H1 (cell line): ENCODE results near the gene GSG1L. TPM values are rescaled to one million over a fixed set of nuclear protein-coding genes. Genes with fewer than 3 reads are reported as not detected.

Experiments
- CTCF ChIA-PET: fragments of 300-600 bp; sonication (Branson Sonifier 250); formaldehyde crosslinking; loops from one replicate; lab custom pipeline; 2021; ENCODE audit not compliant: partially characterized antibody; lab: Charles Lee
- POLR2A ChIA-PET: fragments of 300-600 bp; sonication (Branson Sonifier 250); formaldehyde crosslinking; loops from one replicate; lab custom pipeline; 2021; ENCODE audit warnings: inconsistent platforms; ENCODE audit not compliant: partially characterized antibody; lab: Charles Lee
- DNase-seq, 2 experiments: peaks; one replicate each; pipeline versions ENCODE4 v3.0.0 to v3.0.0-alpha.2; 2010 to 2022; ENCODE audit warnings: low spot score in 2 of 2, low read depth in 1 of 2, mixed read lengths in 1 of 2
- FAIRE-seq: peaks from 2 replicates; lab custom pipeline; 2011; peaks lifted over from hg19 to GRCh38; lab: Jason Lieb, UNC
- H2AFZ ChIP-seq: 2 replicates; pipeline ENCODE4 v1.8.1; 2012; ENCODE audit warnings: low read length, inconsistent platforms
- H2AK5ac ChIP-seq: 2 replicates; pipeline ENCODE4 v1.6.1; 2013; ENCODE audit warnings: low read depth, low read length
- H2BK120ac ChIP-seq: replicated peaks from 2 replicates; pipeline ENCODE3; 2013; ENCODE audit warnings: low read depth, low read length, inconsistent platforms
- H2BK12ac ChIP-seq: 2 replicates; pipeline ENCODE4 v1.6.1; 2013; ENCODE audit warnings: low read depth, low read length
- H2BK15ac ChIP-seq: 2 replicates; pipeline ENCODE4 v1.6.1; 2013; ENCODE audit warnings: low read length
- H2BK20ac ChIP-seq: 2 replicates; pipeline ENCODE4 v1.6.1; 2013; ENCODE audit warnings: low read length
- H2BK5ac ChIP-seq: 2 replicates; pipeline ENCODE4 v1.6.1; 2013; ENCODE audit warnings: low read depth, low read length
- H3K14ac ChIP-seq: 2 replicates; pipeline ENCODE4 v1.6.1; 2013; ENCODE audit warnings: inconsistent platforms; ENCODE audit not compliant: insufficient read length
- H3K18ac ChIP-seq: 2 replicates; pipeline ENCODE4 v1.6.1; 2013; ENCODE audit warnings: low read length; ENCODE audit errors: extremely low read depth
- H3K23ac ChIP-seq: 2 replicates; pipeline ENCODE4 v1.6.1; 2013; ENCODE audit warnings: inconsistent platforms; ENCODE audit not compliant: insufficient read length
- H3K23me2 ChIP-seq: 2 replicates; pipeline ENCODE4 v1.6.1; 2013; ENCODE audit warnings: low read depth, low read length
- H3K27ac ChIP-seq: 2 replicates; pipeline ENCODE4 v1.6.1; 2011; ENCODE audit warnings: low read depth, low read length, inconsistent platforms
- H3K27me3 ChIP-seq, 4 experiments: replicated peaks in 1 of 4; 1 replicate in 1 of 4; 2 replicates in 3 of 4; pipeline versions ENCODE4 v1.6.1 to v1.8.1; 2011 to 2013; ENCODE audit warnings: low read length in 3 of 4, mild to moderate bottlenecking in 3 of 4, inconsistent platforms in 2 of 4, mixed read lengths in 2 of 4, moderate library complexity in 1 of 4; ENCODE audit not compliant: control insufficient read depth in 3 of 4, insufficient read depth in 3 of 4; ENCODE audit errors: extremely low read depth in 1 of 4
- H3K36me3 ChIP-seq, 4 experiments: 2 replicates each; pipeline versions ENCODE4 v1.6.1 to v1.8.1; 2011 to 2013; ENCODE audit warnings: mild to moderate bottlenecking in 4 of 4, low read length in 3 of 4, moderate library complexity in 2 of 4, control low read depth in 1 of 4, inconsistent platforms in 1 of 4; ENCODE audit not compliant: insufficient read depth in 4 of 4, control insufficient read depth in 2 of 4
- H3K4ac ChIP-seq: replicated peaks from 2 replicates; pipeline ENCODE3; 2013; ENCODE audit warnings: low read length, low read depth, mixed read lengths, inconsistent platforms; ENCODE audit not compliant: insufficient read length
- H3K4me1 ChIP-seq, 4 experiments: replicated peaks in 1 of 4; 1 replicate in 1 of 4; 2 replicates in 3 of 4; pipeline versions ENCODE4 v1.6.1 to v1.8.1; 2011 to 2013; ENCODE audit warnings: low read length in 3 of 4, inconsistent platforms in 2 of 4, mixed read lengths in 1 of 4; ENCODE audit not compliant: insufficient read depth in 4 of 4, control insufficient read depth in 3 of 4
- H3K4me2 ChIP-seq, 2 experiments: 2 replicates each; pipeline versions ENCODE4 v1.6.1 to v1.8.1; 2011 to 2013; ENCODE audit warnings: low read depth in 2 of 2, low read length in 2 of 2, control low read depth in 1 of 2, inconsistent platforms in 1 of 2, mild to moderate bottlenecking in 1 of 2; ENCODE audit not compliant: insufficient read depth in 1 of 2
- H3K4me3 ChIP-seq, 4 experiments: fragments of 200-600, 300-600 bp in 1 of 4; sonication (generic), shearing (Covaris generic), sonication (Bioruptor Twin) in 1 of 4; 2 replicates each; pipeline versions ENCODE4 v1.5.1 to v1.8.1; 2011 to 2016; ENCODE audit warnings: low read length in 4 of 4, low read depth in 3 of 4, control low read depth in 2 of 4, inconsistent platforms in 2 of 4, mild to moderate bottlenecking in 2 of 4, mixed read lengths in 1 of 4, moderate library complexity in 1 of 4; ENCODE audit not compliant: insufficient read depth in 2 of 4; ENCODE audit errors: extremely low read depth in 1 of 4
- H3K56ac ChIP-seq: replicated peaks from 2 replicates; pipeline ENCODE3; 2013; ENCODE audit warnings: low read depth, mild to moderate bottlenecking, mixed read lengths, low read length, inconsistent platforms; ENCODE audit not compliant: insufficient read length
- H3K79me1 ChIP-seq: 2 replicates; pipeline ENCODE4 v1.6.1; 2013; ENCODE audit warnings: low read depth, low read length, control low read depth
- H3K79me2 ChIP-seq, 2 experiments: 2 replicates each; pipeline versions ENCODE4 v1.6.1 to v1.8.1; 2012 to 2013; ENCODE audit warnings: low read length in 2 of 2, mild to moderate bottlenecking in 2 of 2, inconsistent platforms in 1 of 2; ENCODE audit not compliant: insufficient read depth in 2 of 2, control insufficient read depth in 1 of 2
- H3K9ac ChIP-seq, 4 experiments: replicated peaks in 1 of 4; 1 replicate in 1 of 4; 2 replicates in 3 of 4; pipeline versions ENCODE4 v1.6.1 to v1.8.1; 2011 to 2013; ENCODE audit warnings: low read depth in 3 of 4, low read length in 3 of 4, control low read depth in 2 of 4, mild to moderate bottlenecking in 2 of 4, moderate library complexity in 2 of 4, inconsistent platforms in 1 of 4; ENCODE audit errors: extremely low read depth in 1 of 4
- H3K9me3 ChIP-seq, 2 experiments: 2 replicates each; pipeline versions ENCODE4 v1.6.1 to v1.8.1; 2012 to 2013; ENCODE audit warnings: mild to moderate bottlenecking in 2 of 2, moderate library complexity in 2 of 2, control low read depth in 1 of 2, inconsistent platforms in 1 of 2, low read depth in 1 of 2, low read length in 1 of 2, mixed read lengths in 1 of 2; ENCODE audit not compliant: insufficient read depth in 2 of 2
- H4K20me1 ChIP-seq, 2 experiments: replicated peaks in 1 of 2; 2 replicates each; pipeline versions ENCODE3 to v1.8.1; 2011 to 2013; ENCODE audit warnings: inconsistent platforms in 2 of 2, low read length in 2 of 2, mild to moderate bottlenecking in 1 of 2; ENCODE audit not compliant: insufficient read depth in 2 of 2, control insufficient read depth in 1 of 2
- H4K5ac ChIP-seq: 2 replicates; pipeline ENCODE4 v1.6.1; 2013; ENCODE audit warnings: low read length, low read depth, mixed read lengths, inconsistent platforms; ENCODE audit not compliant: insufficient read length
- H4K8ac ChIP-seq: 2 replicates; pipeline ENCODE4 v1.8.0; 2013; ENCODE audit warnings: mild to moderate bottlenecking, moderate library complexity, low read length, inconsistent platforms; ENCODE audit not compliant: insufficient read depth; ENCODE audit errors: extremely low read depth
- H4K91ac ChIP-seq: replicated peaks from 2 replicates; pipeline ENCODE3; 2013; ENCODE audit warnings: low read length, mixed read lengths, inconsistent platforms; ENCODE audit not compliant: insufficient read length
- BRCA1 ChIP-seq: IDR thresholded peaks from 2 replicates; pipeline ENCODE4 v1.6.1; 2012; ENCODE audit warnings: low read depth, low read length, improper control_type of control experiment
- CHD1 ChIP-seq: IDR thresholded peaks from 2 replicates; pipeline ENCODE4 v1.6.1; 2012; ENCODE audit warnings: low read depth, low read length, improper control_type of control experiment
- GABPA ChIP-seq: IDR thresholded peaks from 2 replicates; pipeline ENCODE4 v1.6.1; 2011; ENCODE audit warnings: mild to moderate bottlenecking, low read length, moderate library complexity, borderline replicate concordance; ENCODE audit not compliant: insufficient read depth
- SIRT6 ChIP-seq: IDR thresholded peaks from one replicate; pipeline ENCODE4 v1.7.1; 2012; ENCODE audit warnings: low read length, inconsistent platforms
- SP1 ChIP-seq: IDR thresholded peaks from 2 replicates; pipeline ENCODE4 v1.6.1; 2011; ENCODE audit warnings: low read depth, low read length
- SP4 ChIP-seq: IDR thresholded peaks from 2 replicates; pipeline ENCODE4 v1.6.1; 2012; ENCODE audit warnings: low read length, inconsistent platforms
- TEAD4 ChIP-seq: IDR thresholded peaks from 2 replicates; pipeline ENCODE4 v1.6.1; 2012; ENCODE audit warnings: low read depth, low read length, inconsistent platforms, mixed read lengths
- WGBS, 2 experiments: shearing (Covaris generic) in 1 of 2; methylation state at CpG; one replicate each; pipeline versions ENCODE4 v1.1.6 to v1.1.7; 2013 to 2015; ENCODE audit warnings: low lambda C conversion rate in 2 of 2, mixed read lengths in 2 of 2, inconsistent platforms in 1 of 2, low coverage in 1 of 2, missing lambda C conversion rate in 1 of 2; ENCODE audit not compliant: insufficient replicate concordance in 2 of 2, insufficient coverage in 1 of 2, insufficient read length in 1 of 2; ENCODE audit errors: extremely low coverage in 1 of 2, missing lambda C conversion rate in 1 of 2; 5-methylcytosine and 5-hydroxymethylcytosine counted together
- polyA plus RNA-seq, 7 experiments: library from polyadenylated mRNA; depleted of rRNA in 3 of 7; stranded (reverse) in 5 of 7; unstranded in 2 of 7; fragments of >200 nt in 5 of 7; fragments of 200-250 nt in 2 of 7; gene quantifications; 1 replicate in 5 of 7; 2 replicates in 1 of 7; 4 replicates in 1 of 7; pipeline versions ENCODE4 v1.2.1 to v1.2.3, GENCODE V29; 2011 to 2013; ENCODE audit warnings: missing spikeins in 2 of 7, mixed read lengths in 2 of 7
- total RNA-seq: library from RNA; stranded (reverse); fragmentation: NEBNext Ultra II Directional; extraction: Animal tissue kit (Norgen Biotek cat#: 25700); gene quantifications from 2 replicates; pipeline ENCODE4 v1.2.1, GENCODE V29; 2021
- TF ChIP-seq, protein P1 (sequence below): IDR thresholded peaks from 2 replicates; pipeline ENCODE4 v1.6.1; 2012; ENCODE audit warnings: inconsistent platforms
- TF ChIP-seq, protein P2 (sequence below): IDR thresholded peaks from 2 replicates; pipeline ENCODE4 v1.6.1; 2012; ENCODE audit warnings: low read length, inconsistent platforms
- TF ChIP-seq, protein P3 (sequence below): IDR thresholded peaks from 2 replicates; pipeline ENCODE4 v1.6.1; 2011; ENCODE audit warnings: low read depth, mild to moderate bottlenecking, low read length; ENCODE audit not compliant: insufficient read depth

The GSG1L gene
- total and polyA plus RNA-seq, 2 of the 8 experiments (the other 6 are each of a cell fraction or from before 2014, with no cell fraction given) = 0.71 to 1.1 TPM

DNA sequence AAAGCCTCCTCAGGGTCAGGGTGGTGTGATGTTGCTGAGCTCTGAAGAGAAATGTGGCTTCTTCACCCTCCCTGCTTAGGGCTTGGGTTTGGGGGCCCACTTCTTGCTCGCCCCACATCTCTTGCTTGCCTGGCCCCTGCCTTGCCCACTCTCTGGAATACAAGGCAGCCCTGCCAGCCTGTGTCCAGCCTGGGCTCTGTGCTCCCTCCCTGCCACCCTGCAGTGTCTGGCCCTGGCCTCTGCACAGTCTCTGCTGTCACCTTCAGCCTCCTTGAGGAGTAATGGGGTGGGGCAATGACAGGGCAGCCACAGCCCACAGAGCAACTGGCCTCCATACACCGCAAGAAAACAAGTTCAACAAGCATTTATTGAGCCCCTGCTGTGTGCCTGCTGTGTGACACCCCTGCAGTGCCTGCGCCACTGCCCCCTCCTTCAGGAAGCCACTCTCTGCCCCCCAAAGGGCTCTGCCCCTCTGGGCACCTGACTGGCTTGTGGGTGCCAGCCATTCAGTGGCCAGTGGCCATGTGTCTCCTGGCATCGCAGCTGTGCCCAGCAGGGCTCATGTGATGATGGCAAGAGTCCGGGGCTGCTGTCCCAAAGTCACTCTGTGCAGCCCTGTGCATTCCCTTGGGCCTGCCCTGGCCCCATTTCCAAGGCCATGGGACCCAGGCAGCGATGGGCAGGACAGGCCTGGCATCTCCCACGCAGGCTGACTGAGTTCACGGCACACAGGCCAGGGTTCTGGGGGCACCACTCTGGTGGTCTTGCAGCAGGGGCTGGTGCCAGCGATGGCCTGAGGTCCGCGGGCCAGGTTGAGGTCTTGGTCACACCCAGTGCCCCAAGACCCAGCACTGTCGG, 272.7 kb downstream of the GSG1L start:
- H3K79me2 ChIP-seq = no peaks in the 10 kb centered on the region
- no peak overlapping the region for H2BK15ac ChIP-seq
- H2BK5ac ChIP-seq = no peak overlapping the region
- no peak overlapping the region for H2BK12ac ChIP-seq
- peaks cover 0 to 9% of the 10 kb centered on the region in 2 experiments for H4K20me1 ChIP-seq
- no peaks in the 10 kb centered on the region for H3K79me1 ChIP-seq
- no peak overlapping the region for H2AK5ac ChIP-seq
- no peak overlapping the region for H4K5ac ChIP-seq
- ChIA-PET CTCF (interaction anchor here (0.9 to 3.8 kb wide), 5 partner anchors 8 to 68 kb away, joined by 3 to 19 read pairs (median 4); no protein-coding TSS in a partner anchor), POLR2A (interaction anchor here (0.8 to 1.4 kb wide), 2 partner anchors 11 kb away, joined by 3 to 4 read pairs; no protein-coding TSS in a partner anchor)
- no peak overlapping the region for H3K9ac ChIP-seq
- no peak overlapping the region for H3K4me2 ChIP-seq
- FAIRE-seq = no peak
- H2BK120ac ChIP-seq = no peak overlapping the region
- H2BK20ac ChIP-seq = no peak overlapping the region
- no peaks in the 10 kb centered on the region for H3K36me3 ChIP-seq
- H4K91ac ChIP-seq = no peak overlapping the region
- no peak overlapping the region for H3K56ac ChIP-seq
- no peak overlapping the region for H3K23ac ChIP-seq
- no peak overlapping the region for H4K8ac ChIP-seq
- H3K18ac ChIP-seq = no peak overlapping the region
- no peaks in the 10 kb centered on the region for H3K4me1 ChIP-seq
- no peak overlapping the region for H3K27ac ChIP-seq
- 77% methylated on average over 6 of the region's 12 CpGs; no CpG with 5 or more reads in 1 of the 2 experiments for WGBS, 2 experiments
- H3K14ac ChIP-seq = no peak overlapping the region
- H3K4me3 ChIP-seq = no peak overlapping the region
- no peak for DNase-seq
- no peak overlapping the region for H2AFZ ChIP-seq
- no peak overlapping the region for H3K4ac ChIP-seq
- no peaks in the 10 kb centered on the region for H3K27me3 ChIP-seq
- H3K9me3 ChIP-seq = no peaks in the 10 kb centered on the region
- peaks cover 15% of the 10 kb centered on the region; the same call in 1 of the 2 replicates for H3K23me2 ChIP-seq
- TF ChIP-seq TEAD4 (no peak), GABPA (no peak), SIRT6 (no peak), SP4 (no peak), SP1 (no peak), BRCA1 (no peak), CHD1 (no peak)
- TF ChIP-seq, protein P1, sequence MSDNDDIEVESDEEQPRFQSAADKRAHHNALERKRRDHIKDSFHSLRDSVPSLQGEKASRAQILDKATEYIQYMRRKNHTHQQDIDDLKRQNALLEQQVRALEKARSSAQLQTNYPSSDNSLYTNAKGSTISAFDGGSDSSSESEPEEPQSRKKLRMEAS = no peak
- TF ChIP-seq, protein P2, sequence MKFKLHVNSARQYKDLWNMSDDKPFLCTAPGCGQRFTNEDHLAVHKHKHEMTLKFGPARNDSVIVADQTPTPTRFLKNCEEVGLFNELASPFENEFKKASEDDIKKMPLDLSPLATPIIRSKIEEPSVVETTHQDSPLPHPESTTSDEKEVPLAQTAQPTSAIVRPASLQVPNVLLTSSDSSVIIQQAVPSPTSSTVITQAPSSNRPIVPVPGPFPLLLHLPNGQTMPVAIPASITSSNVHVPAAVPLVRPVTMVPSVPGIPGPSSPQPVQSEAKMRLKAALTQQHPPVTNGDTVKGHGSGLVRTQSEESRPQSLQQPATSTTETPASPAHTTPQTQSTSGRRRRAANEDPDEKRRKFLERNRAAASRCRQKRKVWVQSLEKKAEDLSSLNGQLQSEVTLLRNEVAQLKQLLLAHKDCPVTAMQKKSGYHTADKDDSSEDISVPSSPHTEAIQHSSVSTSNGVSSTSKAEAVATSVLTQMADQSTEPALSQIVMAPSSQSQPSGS = no peak
- TF ChIP-seq, protein P3, sequence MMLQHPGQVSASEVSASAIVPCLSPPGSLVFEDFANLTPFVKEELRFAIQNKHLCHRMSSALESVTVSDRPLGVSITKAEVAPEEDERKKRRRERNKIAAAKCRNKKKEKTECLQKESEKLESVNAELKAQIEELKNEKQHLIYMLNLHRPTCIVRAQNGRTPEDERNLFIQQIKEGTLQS = no peak
